GM18868 (cell line): ENCODE results near the gene VAMP2.

Experiments used
- ATAC-seq: cut with Tn5 transposase; IDR thresholded peaks from one replicate; pipeline ENCODE4 v1.9.1; 2021; ENCODE audit warnings: mild to moderate bottlenecking, moderate library complexity; ENCODE audit not compliant: unreplicated experiment

VAMP2 gene

DNA sequence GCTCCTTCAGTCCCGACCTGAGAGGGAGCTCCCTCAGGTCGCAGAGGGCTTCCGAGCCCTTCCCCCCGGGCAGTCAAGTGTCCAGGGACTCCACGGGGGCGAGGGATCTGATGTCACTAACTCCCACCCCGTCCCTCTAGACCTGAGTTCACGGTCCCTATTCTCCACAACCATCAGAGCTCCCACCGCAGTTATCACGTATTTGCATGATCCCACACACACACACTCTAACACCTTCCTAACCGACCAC lies 6.8 kb downstream of the VAMP2 start:
- ATAC-seq: no peak

DNA sequence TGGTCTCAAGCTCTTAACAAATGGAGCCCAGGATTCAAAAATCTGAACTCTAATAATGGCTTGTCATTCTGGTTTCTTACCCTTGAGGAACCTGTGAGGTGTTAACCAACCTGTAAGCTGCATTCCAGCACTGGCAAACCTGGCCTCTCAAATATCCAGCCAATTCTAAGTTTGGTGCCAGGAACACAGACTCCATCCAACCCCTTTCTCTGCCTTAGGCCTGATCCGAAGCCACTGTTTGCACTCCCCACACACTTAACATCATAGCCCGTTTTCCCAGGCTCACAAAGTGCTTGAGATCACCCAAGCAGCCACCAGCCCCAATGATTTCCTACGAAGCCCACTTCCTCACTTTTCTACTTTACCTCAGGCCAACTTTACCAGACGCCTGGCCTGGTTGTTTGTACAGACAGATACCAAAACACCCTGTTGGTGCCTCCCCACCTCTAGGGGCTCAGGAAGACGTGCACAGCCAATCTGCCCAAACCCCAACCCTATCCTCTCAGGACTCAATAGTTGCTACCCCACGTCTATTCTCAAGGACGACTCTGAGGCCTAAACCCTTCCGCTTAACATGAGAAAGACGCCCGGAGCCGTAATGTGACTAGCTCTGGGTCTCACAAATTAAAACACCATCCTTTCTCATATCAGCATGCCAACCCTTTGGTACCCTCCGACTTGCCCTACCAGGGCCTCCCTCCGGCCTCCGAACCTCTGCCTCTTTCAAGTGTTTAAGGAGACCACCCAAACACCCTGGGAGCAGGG lies 7.3 kb downstream of the VAMP2 start:
- no peak for ATAC-seq

DNA sequence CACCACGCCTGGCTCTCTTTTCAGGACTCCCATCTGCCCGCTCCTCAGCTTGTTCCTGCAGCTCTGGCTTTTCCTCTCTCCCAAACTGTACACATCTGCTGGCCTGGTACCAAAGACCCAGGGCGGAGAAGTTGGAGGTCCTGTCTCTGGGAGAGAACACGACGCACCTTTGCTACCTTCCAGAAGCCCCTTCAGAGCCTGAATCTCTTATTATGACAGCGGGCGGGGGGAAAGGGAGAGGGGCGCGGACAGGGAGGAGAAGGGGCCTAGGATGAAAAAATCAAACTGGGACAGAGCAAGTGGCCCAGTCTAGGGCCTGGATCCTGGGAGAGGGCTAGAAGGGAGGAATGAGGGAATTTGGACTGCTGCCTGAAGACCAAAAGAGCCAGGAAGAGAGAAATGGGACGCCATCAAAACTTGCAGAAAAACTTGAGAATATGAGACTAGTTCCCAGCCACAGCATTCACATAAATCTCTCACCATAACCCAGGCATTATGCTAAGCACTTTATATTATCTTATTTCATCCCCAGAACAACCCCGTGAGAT lies 8.1 kb downstream of the VAMP2 start:
- no peak for ATAC-seq

DNA sequence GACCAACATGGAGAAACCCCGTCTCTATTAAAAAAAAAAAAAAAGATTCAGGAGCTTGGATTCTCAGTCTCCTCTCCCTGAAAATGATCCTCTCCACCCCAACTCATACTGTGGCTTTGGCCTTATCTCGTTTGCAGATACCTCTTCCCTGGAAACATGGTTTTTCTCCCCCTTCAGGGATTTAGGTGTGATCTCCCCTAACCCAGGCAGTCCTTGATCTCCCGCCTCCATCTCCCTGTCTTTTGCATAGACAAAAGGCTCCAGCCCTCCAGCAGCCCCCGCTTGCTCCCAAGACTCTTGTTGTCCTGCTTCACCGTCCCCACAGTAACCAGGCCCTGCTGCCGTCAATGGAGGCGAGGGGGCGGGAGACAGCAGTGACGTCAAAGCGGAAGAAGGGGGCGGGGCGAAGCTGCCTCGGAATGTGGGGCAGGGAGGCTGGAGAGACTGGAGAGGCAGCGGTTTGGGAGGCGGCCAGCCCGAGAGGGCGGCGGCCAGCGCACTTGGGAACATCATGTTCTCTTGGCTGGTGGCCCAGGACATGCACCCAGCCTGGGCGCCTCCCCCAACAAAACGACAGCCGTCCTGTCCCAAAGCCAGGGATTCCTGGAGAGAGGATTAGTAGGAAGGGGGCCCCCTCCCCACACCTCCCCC lies 8.7 kb downstream of the VAMP2 start:
- ATAC-seq: no peak

DNA sequence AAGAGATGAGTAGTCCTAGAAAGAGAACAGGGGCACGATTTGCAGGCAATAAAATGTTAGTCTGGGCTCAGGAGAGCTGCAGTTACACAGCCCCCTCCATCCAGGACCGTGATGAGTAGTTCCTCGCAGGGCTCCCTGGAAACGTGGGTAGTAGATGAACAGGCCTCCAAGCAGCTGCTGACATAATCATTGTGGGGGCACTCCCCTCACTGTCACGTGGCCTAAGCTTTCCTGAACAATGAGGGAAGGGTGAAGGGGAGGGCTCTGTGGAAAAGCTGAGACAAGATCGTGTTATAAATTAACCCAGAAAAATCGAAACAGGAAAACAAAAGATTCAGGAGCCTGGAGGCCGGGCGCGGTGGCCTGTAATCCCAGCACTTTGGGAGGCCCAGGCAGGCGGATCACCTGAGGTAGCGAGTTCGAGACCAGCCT lies 9.2 kb downstream of the VAMP2 start:
- no peak for ATAC-seq

DNA sequence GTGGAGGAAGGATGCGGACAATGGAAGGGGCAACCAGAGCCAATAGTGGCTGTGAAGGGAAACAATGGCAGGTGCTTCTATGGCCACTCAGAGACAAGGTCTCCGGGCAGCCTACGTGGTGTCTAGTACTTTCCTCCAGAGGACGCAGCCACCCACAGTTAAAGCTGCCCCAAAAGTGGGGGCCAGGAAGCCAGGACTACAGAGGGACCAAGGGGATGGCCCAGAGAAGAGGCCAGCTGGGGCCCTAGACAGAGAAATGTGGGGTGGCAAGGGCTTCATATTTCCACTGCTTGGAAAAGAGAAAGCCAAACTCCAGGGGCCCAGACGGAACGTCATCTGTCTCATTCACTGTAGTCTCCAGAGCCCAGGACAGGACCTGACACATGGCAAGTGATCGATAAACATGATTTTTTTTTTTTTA lies 9.7 kb downstream of the VAMP2 start:
- no peak for ATAC-seq

DNA sequence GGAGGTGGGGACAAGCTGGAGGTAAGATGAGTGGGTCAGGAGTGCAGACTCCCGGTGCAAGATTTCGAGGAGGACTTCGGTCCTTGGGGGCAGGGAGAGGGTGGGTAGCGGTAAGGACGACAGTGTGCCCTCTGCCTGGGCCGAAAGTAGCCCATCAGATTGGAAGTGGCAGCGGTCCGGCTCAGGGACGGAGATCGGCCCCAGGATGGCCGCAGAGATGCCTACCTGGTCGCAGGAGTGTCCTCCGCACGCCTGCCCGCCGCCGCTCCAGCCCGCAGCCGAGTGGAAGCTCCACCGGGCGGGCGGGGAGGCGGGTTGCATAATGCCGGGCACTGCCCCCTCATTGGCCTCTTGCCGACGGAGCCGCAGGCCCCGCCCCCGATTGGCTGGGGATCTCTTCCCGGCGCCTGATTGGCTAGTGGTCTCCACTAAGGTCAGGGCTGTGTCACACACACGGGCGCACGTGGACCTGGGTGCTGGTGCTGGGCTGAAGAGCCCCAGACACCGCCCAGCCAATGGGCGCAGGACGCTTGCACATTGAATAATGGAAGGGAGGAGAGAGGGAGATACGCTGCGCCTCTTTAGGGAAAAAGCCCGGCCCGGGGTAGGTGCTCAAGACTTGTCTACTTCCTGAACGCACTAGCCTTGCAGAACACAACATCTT lies 10.5 kb downstream of the VAMP2 start, which contains the start of gene PER1:
Gene PER1, minus strand, starts transcription at position 293 of the 664 bp plus-strand sequence. CDS start 1,698 bp downstream, outside the sequence.
- ATAC-seq: no peak

DNA sequence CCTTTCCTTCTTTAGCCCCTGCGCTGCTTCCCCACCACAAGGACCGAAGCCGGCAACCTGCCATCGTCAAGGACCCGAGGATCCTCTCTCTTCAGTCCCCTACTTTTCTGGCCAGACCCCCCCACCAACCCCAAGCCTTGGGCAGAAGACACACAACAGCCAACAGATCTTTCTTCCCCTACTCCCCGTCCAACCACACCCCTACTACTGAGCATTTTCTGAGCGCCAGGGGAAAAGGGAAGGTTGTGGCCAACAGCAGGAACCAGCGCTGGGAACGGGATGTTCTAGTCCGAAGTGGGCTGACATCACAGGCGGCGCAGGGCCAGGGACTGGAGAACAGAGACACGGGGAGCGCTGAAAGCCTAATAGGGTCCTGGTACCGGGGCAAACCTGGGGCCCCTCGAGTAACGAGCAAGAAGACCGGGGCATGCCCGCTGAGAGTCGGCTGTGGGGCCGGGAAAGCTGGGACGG lies 11.1 kb downstream of the VAMP2 start:
- no peak for ATAC-seq

DNA sequence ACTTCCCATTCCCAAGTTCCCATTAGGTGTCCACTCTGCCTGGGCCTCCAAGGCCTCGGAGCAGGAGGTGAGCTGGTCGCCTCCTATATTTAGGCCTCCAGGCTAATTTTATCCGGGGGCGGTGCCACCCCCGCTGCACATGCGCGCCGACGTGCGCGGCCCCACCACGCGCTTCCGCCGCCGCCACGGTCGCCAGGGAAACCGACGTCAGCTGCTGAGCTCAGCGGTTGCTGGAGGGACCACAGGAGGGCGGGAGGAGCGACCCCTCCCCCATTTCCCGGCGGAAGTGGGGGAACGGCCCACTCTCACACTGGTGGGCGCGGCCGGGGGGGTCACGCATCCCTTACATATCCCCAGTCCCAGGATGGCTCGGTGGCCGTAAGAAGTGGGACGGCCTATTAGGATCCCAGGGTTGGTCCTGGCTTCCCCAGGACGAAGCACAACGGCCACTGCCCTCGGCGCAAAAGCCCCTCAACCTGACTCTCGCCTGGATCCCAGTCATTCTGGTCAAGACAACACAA lies 11.6 kb downstream of the VAMP2 start:
- peak; percentile 63 for ATAC-seq

DNA sequence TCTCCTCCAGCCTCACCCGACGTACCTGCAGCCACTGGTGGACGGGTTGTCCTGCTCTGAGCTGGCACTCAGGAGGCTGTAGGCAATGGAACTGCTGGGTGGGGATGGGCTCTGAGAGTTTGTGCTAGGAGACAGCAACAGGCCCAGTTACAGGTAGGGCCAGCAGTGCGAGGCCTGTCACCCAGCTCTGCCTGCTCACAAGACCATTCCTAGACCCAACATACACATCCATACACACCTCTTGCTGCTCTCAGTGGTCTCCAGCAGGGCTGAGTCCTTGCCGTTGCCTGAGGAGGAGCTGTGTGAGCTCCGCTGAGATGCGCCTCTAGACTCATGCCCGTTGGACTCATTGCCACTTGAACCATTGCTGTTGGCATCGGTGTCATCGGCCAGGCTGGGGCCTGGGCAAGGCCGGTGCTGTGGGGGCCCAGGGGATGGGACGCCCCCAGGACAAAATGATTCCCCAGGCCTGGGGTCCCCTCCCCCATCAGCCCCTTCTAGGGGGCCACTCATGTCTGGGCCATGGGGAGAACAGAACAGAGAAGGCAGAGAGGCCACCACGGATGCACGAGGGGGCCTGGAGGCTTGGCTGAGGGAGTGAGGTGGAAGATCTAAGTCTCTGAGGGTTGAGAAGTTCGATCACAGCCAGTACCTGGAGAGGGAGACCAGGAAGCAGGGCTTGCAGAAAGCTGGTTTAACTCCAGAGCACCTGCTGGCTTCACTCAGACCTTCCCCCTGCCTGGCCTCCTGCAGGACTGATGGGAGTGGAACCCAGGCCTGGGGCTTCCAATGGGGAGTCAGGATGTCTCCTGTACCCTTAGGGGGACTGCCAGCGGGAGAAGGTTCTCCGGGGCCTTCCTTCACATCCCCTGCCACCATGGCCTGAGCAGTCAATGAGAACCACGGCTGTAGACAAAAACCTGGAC lies 12.3 kb downstream of the VAMP2 start:
- ATAC-seq: no peak

DNA sequence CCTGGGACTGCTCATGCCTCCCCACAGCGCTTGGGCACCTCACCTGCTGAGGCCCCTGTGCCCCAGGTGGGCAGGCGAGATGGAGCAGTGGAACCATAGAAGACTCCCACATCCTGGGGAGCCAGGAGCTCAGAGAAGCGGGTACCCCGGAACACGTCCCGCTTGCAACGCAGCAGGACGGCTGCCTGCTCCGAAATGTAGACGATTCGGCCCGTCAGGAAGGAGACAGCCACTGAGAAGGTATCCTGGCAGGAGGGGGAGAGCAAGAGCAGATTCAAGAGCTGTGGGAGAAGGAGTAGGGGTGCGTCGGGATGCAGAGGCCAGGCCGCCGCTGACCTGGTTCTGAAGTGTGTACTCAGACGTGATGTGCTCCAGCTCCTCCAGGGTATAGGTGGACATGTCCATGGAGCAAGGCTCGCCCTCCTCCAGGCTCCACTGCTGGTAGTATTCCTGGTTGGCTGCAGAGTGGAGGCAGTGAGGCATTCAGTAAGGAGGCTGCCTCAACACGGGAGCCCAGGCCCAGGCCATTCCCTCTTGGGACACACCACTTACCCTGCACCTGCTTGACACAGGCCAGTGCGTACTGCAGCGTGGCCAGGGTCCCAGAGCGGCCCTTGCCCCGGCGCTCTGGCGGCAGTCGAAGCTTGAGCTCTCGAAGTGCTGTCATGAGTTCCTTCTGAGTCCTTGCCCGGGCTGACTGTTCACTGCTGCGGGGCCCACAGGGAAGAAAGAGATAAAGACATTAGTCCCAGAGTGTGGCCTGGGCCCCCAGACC lies 13.1 kb downstream of the VAMP2 start:
- ATAC-seq: no peak

DNA sequence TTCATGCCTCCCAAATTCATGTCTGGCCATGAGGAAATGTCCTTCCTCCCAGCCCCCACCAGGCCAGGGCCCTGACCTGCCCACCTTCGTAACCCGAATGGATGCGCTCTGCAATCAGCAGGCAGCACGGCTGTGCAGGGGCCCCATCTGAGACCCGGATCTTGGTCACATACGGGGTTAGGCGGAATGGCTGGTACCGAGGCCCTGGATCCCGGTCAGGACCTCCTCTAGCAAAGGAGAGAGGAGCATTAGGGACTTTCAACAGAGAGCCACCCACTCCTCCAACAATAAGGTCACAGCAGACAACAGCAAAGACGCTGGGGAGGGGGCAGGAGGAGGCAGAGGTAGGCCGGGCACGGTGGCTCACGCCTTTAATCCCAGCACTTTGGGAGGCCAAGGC lies 14.2 kb downstream of the VAMP2 start:
- no peak for ATAC-seq

DNA sequence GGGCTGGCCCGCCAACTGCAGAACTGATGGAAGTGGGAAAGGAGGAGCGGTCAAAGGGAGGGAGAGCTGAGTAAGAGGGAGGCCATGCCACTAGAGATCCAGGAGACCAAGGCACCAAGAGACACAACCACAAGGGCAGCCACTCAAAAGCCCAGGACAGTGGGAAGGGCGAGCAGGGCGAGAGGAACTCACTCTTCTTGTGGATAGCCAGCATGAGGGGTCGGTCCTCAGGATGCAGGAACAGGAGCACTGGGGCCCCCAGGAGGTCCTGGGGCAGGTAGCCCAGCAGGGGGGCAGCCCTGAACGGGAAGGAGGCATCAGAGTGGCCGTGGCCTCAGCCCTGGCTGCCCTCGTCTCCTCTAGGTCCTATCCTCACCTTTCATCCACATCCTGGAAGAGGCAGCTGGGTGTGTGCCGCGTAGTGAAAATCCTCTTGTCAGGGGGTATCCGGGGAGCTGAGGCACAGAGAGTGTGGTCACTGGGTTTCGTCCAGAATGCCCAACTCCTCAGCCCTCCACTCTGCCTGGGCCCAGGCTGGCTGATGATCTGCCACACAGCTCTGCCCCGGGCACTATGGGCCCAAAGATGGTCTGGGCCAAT lies 14.8 kb downstream of the VAMP2 start:
- no peak for ATAC-seq

DNA sequence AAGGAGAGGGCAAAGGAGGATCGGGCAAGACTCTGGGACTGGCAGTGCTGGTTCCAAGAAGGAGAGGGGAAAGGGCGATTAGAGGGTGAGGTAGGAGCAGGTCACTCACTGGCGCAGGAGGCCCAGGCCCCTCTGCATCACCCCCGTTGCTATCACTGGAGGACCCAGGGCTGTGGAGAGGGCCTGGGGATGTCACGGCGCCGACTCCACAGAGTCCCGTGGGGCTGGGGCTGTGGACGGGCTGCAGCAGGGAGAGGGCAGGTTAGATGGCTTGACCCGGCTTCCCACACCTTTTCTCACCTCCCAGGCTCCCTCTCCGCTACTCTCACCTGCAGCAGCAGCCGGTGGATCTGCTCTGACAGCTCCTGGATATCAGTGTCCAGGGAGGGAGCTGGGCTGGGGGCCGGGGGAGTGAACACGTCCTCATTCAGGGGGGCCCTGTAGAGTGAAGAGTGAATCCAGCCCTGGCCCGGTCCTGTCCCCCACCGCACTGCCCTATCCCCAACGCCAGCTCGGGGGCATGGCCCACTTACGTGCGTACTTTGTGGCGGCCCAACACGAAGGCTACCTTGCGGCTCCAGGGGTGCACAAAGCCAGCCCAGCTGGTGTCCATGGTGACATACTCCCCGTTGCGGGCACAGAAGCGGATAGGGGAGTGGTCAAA lies 15.5 kb downstream of the VAMP2 start:
- no peak for ATAC-seq

DNA sequence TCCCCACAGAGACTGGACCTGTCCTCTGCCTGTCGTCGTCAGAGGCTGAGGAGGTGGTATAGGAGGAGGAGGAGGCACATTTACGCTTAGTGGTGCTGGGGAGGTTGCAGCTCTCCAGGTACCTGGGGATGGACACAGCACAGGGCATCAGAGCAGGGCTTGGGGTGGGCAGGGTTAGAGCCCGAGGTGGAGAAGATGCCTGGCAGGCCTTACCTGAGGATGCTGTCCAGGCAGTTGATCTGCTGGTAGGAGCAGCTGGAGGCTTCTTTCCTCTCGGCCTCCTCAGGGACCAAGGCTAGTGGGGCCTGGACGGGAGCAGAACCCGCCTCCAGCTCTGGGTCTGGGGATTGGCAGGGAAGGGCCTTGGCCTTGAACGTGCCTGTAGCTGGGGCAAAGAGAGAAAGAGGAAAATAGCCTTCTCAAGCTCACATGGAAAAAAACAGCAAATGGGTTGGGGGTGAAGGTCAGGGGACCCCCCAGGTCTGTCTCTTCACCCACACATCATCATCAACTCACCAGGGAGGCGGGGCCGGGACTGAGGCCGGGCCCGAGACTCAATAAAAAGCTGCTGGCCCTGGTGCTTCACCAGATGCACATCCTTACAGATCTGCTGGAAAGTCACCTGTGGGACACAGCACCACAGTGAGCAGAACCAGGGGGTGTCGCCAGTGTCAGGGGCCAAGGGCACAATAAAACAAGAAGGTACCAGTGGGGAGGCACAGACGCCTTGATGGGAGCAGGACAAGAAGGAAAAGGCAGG lies 16.2 kb downstream of the VAMP2 start:
- ATAC-seq: no peak

DNA sequence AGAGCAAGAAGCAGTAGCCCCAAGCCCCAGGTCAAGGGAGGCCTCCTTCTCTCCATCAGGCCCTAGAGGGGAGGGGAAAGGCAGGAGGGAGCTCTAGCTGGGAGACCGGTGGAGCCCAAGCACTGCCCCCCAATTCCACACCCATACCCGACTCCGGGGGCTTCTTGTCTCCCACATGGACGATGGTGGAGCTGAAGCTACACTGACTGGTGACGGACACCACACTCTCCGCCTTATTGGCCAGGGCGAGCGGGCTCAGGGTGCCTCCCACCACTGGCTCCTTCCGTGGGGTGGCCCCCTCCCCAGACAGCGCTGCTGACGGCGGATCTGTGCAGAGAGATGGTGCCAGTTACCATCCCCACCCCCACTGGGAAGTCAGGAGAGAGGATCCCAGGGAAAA lies 16.9 kb downstream of the VAMP2 start:
- ATAC-seq: no peak

DNA sequence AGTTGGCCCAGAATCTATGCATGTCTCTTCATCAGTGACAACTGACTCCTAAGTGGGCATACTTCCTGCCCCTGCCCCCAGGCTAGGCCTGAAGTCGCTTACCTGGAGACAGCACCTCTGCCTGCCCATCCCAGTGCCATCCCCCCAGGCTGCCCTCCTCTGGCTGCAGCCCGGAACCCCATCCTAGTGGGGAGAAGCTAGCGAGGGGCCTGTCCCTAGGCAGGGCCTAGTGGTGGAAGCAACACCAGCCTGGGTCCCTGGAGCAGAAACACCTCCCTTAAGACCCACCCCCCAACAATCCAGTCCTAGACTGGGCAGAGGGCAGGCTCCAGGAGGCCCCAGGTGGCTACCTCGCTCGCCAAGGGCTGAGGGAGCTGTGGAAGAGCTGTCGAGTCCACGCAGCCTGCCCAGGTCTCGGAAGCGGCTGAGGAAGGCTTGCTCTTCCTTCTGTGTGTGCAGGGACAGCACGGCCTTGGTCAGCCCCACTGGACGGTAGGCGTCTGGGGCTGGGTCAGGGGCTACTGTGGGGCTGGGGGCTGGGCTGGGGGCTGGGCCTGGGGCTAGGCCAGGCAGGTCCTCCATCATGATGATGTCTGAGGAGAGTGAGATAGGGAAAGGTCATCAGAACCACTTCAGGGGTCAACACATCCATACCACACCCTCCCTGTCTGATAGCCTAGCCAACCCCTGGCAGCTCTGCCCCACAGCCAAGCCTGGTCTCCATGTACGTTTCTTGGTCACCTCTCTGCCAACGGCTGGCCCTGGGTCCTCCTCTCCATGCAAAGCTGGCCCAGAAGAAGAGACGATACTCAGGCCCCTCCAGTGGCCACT lies 18.1 kb downstream of the VAMP2 start:
- ATAC-seq: no peak
